Measurements from ENCODE around the gene PAGR1. TPM values are rescaled to one million over a fixed set of nuclear protein-coding genes. Genes with fewer than 3 reads are reported as not detected.

Gene PAGR1
- total RNA-seq, 1 experiment from 2014 or later = 60.1 TPM

GRCh38 chr16:29809850-29810698 is 5.9 kb upstream of the PAGR1 start:
- Mint-ChIP-seq H3K27me3 (ENCODE audit: low read depth) (no peaks in the 10 kb centered on the region), H3K36me3 (peaks cover 10% of the 10 kb centered on the region), H3K4me1 (peaks cover 53% of the 10 kb centered on the region), H3K9me3 (no peaks in the 10 kb centered on the region), H3K4me3 (peak overlapping the region; percentile 94), H3K27ac (peak overlapping the region; percentile 95)
- TF ChIP-seq E2F5 (CRISPR knock-in tag; IDR thresholded peaks at IDR 0.05) = no peak
- TF ChIP-seq, protein P1, sequence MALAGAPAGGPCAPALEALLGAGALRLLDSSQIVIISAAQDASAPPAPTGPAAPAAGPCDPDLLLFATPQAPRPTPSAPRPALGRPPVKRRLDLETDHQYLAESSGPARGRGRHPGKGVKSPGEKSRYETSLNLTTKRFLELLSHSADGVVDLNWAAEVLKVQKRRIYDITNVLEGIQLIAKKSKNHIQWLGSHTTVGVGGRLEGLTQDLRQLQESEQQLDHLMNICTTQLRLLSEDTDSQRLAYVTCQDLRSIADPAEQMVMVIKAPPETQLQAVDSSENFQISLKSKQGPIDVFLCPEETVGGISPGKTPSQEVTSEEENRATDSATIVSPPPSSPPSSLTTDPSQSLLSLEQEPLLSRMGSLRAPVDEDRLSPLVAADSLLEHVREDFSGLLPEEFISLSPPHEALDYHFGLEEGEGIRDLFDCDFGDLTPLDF (CRISPR knock-in tag; IDR thresholded peaks at IDR 0.05) = no peak
- TF ChIP-seq NFE2L1 (CRISPR knock-in tag; IDR thresholded peaks at IDR 0.05) = no peak
- TF ChIP-seq ETV6 (CRISPR knock-in tag; IDR thresholded peaks at IDR 0.05) = 0 out of 2 replicates have a peak, but pooled peaks have one; percentile 8
- no peak for TF ChIP-seq ZBTB21 (CRISPR knock-in tag; IDR thresholded peaks at IDR 0.05; ENCODE audit: borderline replicate concordance)
- ChIA-PET POLR2A (interaction anchor here (0.8 to 1.5 kb wide), 2 partner anchors 89 to 200 kb away, joined by 3 to 8 read pairs; partner anchors contain the start of gene SEZ6L2), CTCF (interaction anchor here (0.7 to 4.8 kb wide), 7 partner anchors 11 to 222 kb away, joined by 3 to 18 read pairs (median 6); partner anchors contain the start of genes ASPHD1, MVP, SEZ6L2 and TLCD3B)
- ATAC-seq (no peak), DNase-seq (ENCODE audit: low spot score) (no peak)

DNA sequence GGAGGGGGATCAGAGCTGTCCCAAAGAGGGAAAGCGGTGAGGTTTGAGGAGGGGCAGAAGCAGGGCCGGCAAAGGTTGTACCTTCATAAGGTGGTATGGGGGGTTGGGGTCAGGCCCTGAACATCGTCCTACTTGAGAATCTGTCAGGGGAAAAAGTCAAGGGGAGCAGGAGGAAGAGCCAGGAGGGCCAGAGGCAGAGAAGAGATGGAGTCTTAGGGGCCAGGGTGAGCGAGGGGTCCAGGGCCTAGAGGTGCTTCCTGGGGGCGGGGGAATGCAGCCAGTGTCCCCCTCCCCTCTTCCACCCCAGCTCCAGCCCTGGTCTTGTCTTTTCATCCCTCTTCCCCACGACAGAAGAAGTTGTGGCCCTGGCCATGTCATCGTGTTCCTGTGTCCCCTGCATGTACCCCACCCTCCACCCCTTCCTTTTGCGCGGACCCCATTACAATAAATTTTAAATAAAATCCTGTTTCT is 5.2 kb upstream of the PAGR1 start:
- Mint-ChIP-seq H3K36me3 (peaks cover 10% of the 10 kb centered on the region), H3K4me3 (peak overlapping the region; percentile 94), H3K4me1 (peaks cover 52% of the 10 kb centered on the region), H3K27me3 (ENCODE audit: low read depth) (no peaks in the 10 kb centered on the region), H3K9me3 (no peaks in the 10 kb centered on the region), H3K27ac (peak overlapping the region; percentile 95)
- ChIA-PET POLR2A (interaction anchor here (1.5 to 1.6 kb wide), 2 partner anchors 38 to 89 kb away, joined by 3 to 5 read pairs; partner anchors contain the start of gene SEZ6L2), CTCF (interaction anchor here (1.2 to 4.8 kb wide), 7 partner anchors 10 to 244 kb away, joined by 3 to 18 read pairs (median 6); partner anchors contain the start of genes ASPHD1, MVP and SEZ6L2)
- no peak for DNase-seq (ENCODE audit: low spot score)
- 0 out of 2 replicates have a peak, but pooled peaks have one; percentile 0 for ATAC-seq
- TF ChIP-seq ZBTB43 (CRISPR knock-in tag; IDR thresholded peaks at IDR 0.05) (no peak), AR (CRISPR knock-in tag; IDR thresholded peaks at IDR 0.05) (no peak), ZBTB21 (CRISPR knock-in tag; IDR thresholded peaks at IDR 0.05; ENCODE audit: borderline replicate concordance) (no peak), ZNF263 (CRISPR knock-in tag; IDR thresholded peaks at IDR 0.05; ENCODE audit: low read depth) (no peak), JAZF1 (CRISPR knock-in tag; IDR thresholded peaks at IDR 0.05) (no peak), NFATC4 (CRISPR knock-in tag; IDR thresholded peaks at IDR 0.05) (no peak), TEAD4 (CRISPR knock-in tag; IDR thresholded peaks at IDR 0.05) (no peak), ARID4B (CRISPR knock-in tag; IDR thresholded peaks at IDR 0.05; ENCODE audit: borderline replicate concordance) (no peak)
- TF ChIP-seq, protein P2, sequence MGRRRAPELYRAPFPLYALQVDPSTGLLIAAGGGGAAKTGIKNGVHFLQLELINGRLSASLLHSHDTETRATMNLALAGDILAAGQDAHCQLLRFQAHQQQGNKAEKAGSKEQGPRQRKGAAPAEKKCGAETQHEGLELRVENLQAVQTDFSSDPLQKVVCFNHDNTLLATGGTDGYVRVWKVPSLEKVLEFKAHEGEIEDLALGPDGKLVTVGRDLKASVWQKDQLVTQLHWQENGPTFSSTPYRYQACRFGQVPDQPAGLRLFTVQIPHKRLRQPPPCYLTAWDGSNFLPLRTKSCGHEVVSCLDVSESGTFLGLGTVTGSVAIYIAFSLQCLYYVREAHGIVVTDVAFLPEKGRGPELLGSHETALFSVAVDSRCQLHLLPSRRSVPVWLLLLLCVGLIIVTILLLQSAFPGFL (CRISPR knock-in tag; IDR thresholded peaks at IDR 0.05; ENCODE audit: borderline replicate concordance) = no peak
- TF ChIP-seq, protein P3, sequence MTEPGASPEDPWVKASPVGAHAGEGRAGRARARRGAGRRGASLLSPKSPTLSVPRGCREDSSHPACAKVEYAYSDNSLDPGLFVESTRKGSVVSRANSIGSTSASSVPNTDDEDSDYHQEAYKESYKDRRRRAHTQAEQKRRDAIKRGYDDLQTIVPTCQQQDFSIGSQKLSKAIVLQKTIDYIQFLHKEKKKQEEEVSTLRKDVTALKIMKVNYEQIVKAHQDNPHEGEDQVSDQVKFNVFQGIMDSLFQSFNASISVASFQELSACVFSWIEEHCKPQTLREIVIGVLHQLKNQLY (CRISPR knock-in tag; IDR thresholded peaks at IDR 0.05) = no peak
- TF ChIP-seq, protein P4, sequence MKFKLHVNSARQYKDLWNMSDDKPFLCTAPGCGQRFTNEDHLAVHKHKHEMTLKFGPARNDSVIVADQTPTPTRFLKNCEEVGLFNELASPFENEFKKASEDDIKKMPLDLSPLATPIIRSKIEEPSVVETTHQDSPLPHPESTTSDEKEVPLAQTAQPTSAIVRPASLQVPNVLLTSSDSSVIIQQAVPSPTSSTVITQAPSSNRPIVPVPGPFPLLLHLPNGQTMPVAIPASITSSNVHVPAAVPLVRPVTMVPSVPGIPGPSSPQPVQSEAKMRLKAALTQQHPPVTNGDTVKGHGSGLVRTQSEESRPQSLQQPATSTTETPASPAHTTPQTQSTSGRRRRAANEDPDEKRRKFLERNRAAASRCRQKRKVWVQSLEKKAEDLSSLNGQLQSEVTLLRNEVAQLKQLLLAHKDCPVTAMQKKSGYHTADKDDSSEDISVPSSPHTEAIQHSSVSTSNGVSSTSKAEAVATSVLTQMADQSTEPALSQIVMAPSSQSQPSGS (CRISPR knock-in tag; IDR thresholded peaks at IDR 0.05; ENCODE audit: borderline replicate concordance, low read depth) = no peak
